ENCODE measurements around the gene SERINC3. TPM values are rescaled to one million over a fixed set of nuclear protein-coding genes. Genes with fewer than 3 reads are reported as not detected.

Gene SERINC3
- total and polyA plus RNA-seq, 10 of the 15 experiments (the other 5 are each of a cell fraction or from before 2014, with no cell fraction given), result 24.5 to 96.8 (median 38.8) TPM

- Histone ChIP-seq H3K9ac (ENCODE audit: control insufficient read depth, insufficient read depth, low read length) (no peak overlapping the region; the same call in 1 of the 2 replicates), H3K27me3 (replicated peaks in 1 of 2; ENCODE audit: control insufficient read depth in 2 of 2, insufficient read depth in 2 of 2, low read length in 1 of 2) (no peaks in the 10 kb centered on the region), H3K36me3 (ENCODE audit: control insufficient read depth in 2 of 2, insufficient read depth in 2 of 2, low read length in 1 of 2) (peaks cover 0 to 3% of the 10 kb centered on the region in 2 experiments; a peak in 3 of 4 replicates), H3K4me3 (peak overlapping the region; percentile 75; the same call in 1 of the 2 replicates), H4K20me1 (ENCODE audit: control insufficient read depth, insufficient read depth) (no peaks in the 10 kb centered on the region), H2AFZ (ENCODE audit: control insufficient read depth, low read depth, low read length) (no peak overlapping the region), H3K4me1 (ENCODE audit: control insufficient read depth, insufficient read depth, low read length) (no peaks in the 10 kb centered on the region; the same call in 1 of the 2 replicates), H3K79me2 (ENCODE audit: control insufficient read depth, insufficient read depth, low read length) (peaks cover 15% of the 10 kb centered on the region), H3K27ac (ENCODE audit: control insufficient read depth, insufficient read depth) (no peak overlapping the region), H3K9me3 (replicated peaks; ENCODE audit: control insufficient read depth, insufficient read depth, low read length) (no peaks in the 10 kb centered on the region), H3K4me2 (ENCODE audit: control insufficient read depth, insufficient read depth) (peak overlapping the region; percentile 91)
- RAD21 ChIA-PET (ENCODE audit: unreplicated experiment), result interaction anchor here (1.4 kb wide), 1 partner anchor 169 kb away, joined by 3 read pairs; no protein-coding TSS in a partner anchor
- FAIRE-seq (no peak), ATAC-seq (no peak), DNase-seq (ENCODE audit: low read depth, low spot score) (no peak)
- WGBS (ENCODE audit: insufficient coverage, insufficient replicate concordance, low lambda C conversion rate, missing lambda C conversion rate), result 92% methylated on average over 3 of the region's 3 CpGs
- intact Hi-C loops (cut with micrococcal nuclease; ENCODE audit: unreplicated experiment) (loop anchor here (5.0 kb wide), 2 partner anchors 110 to 135 kb away; no protein-coding TSS in a partner anchor), in situ Hi-C loops (cut with MboI) (no loop called here)
- TF ChIP-seq NFYB (IDR thresholded peaks at IDR 0.05; ENCODE audit: insufficient read depth, low read depth, low read length) (no peak), CREB1 (IDR thresholded peaks at IDR 0.05; ENCODE audit: low read depth) (no peak), HSF1 (IDR thresholded peaks at IDR 0.05; ENCODE audit: low read depth, low read length) (no peak), RELB (IDR thresholded peaks at IDR 0.05; ENCODE audit: low read depth) (no peak), IKZF2 (IDR thresholded peaks at IDR 0.05) (no peak), IRF5 (IDR thresholded peaks at IDR 0.05; ENCODE audit: borderline replicate concordance) (no peak), BMI1 (IDR thresholded peaks at IDR 0.05; ENCODE audit: borderline replicate concordance) (no peak), FOXK2 (IDR thresholded peaks at IDR 0.05) (no peak), RB1 (IDR thresholded peaks at IDR 0.05; ENCODE audit: borderline replicate concordance) (no peak), ESRRA (IDR thresholded peaks at IDR 0.05; ENCODE audit: low read length) (no peak), CREM (IDR thresholded peaks at IDR 0.05; ENCODE audit: low read depth) (no peak), SUPT20H (IDR thresholded peaks at IDR 0.05; ENCODE audit: borderline replicate concordance, control insufficient read depth, low read depth, low read length) (no peak), MYB (IDR thresholded peaks at IDR 0.05; ENCODE audit: borderline replicate concordance, low read depth, low read length) (no peak), TCF7 (IDR thresholded peaks at IDR 0.05; ENCODE audit: borderline replicate concordance) (no peak), ASH2L (IDR thresholded peaks at IDR 0.05; ENCODE audit: borderline replicate concordance, low read depth) (no peak), CBX5 (IDR thresholded peaks at IDR 0.05; ENCODE audit: low read depth) (no peak)
- no TSS peak for BruUV-seq (replicated peaks)
- SMC1A ChIA-PET (ENCODE audit: uncharacterized antibody, unreplicated experiment), result interaction anchor here (1.4 to 2.8 kb wide), 4 partner anchors 17 to 127 kb away, joined by 3 to 13 read pairs (median 6); no protein-coding TSS in a partner anchor
- CTCF ChIA-PET, result interaction anchor here (2.0 kb wide), 2 partner anchors 44 to 206 kb away, joined by 11 to 15 read pairs; partner anchors contain the start of gene SERINC3
- POLR2A ChIA-PET, result no interaction called here
Observed at GRCh38 chr20:44477151-44477550, 44.7 kb downstream of the SERINC3 start.
